Glutamatergic neuron (in vitro differentiated cells): ENCODE results near the gene JAK1. TPM values are rescaled to one million over a fixed set of nuclear protein-coding genes. Genes with fewer than 3 reads are reported as not detected.

Source experiments
- DNase-seq: peaks from one replicate; pipeline ENCODE4 v3.0.0; 2022
- H3K27ac Mint-ChIP-seq: one replicate; pipeline ENCODE4 v1.8.0; 2020; ENCODE audit warnings: mild to moderate bottlenecking, mixed read lengths, inconsistent platforms; ENCODE audit not compliant: unreplicated experiment
- H3K27me3 Mint-ChIP-seq: one replicate; pipeline ENCODE4 v1.8.0; 2020; ENCODE audit warnings: mild to moderate bottlenecking, moderate library complexity, mixed read lengths, inconsistent platforms; ENCODE audit not compliant: unreplicated experiment
- H3K36me3 Mint-ChIP-seq: one replicate; pipeline ENCODE4 v1.8.0; 2020; ENCODE audit warnings: mild to moderate bottlenecking, mixed read lengths, inconsistent platforms; ENCODE audit not compliant: unreplicated experiment
- H3K4me1 Mint-ChIP-seq: one replicate; pipeline ENCODE4 v1.8.0; 2020; ENCODE audit warnings: mild to moderate bottlenecking, low read depth, mixed read lengths, inconsistent platforms; ENCODE audit not compliant: unreplicated experiment
- H3K4me3 Mint-ChIP-seq: one replicate; pipeline ENCODE4 v1.8.0; 2020; ENCODE audit warnings: mild to moderate bottlenecking, mixed read lengths, inconsistent platforms; ENCODE audit not compliant: unreplicated experiment
- H3K9me3 Mint-ChIP-seq: one replicate; pipeline ENCODE4 v1.8.0; 2020; ENCODE audit warnings: mild to moderate bottlenecking, moderate library complexity, mixed read lengths, inconsistent platforms; ENCODE audit not compliant: unreplicated experiment
- CTCF ChIP-seq: fragments of 200-600 bp; sonication (generic); IDR thresholded peaks from one replicate; pipeline ENCODE4 v1.5.0; 2021; ENCODE audit not compliant: partially characterized antibody, unreplicated experiment
- total RNA-seq: library from RNA; stranded (reverse); fragmentation: NEBNext Ultra II Directional; extraction: Animal tissue kit (Norgen Biotek cat#: 25700); gene quantifications from one replicate; pipeline ENCODE4 v1.2.1, GENCODE V29; 2021; ENCODE audit not compliant: unreplicated experiment

Gene JAK1
- total RNA-seq, 1 donor from 2014 or later: 16.9 TPM

DNA sequence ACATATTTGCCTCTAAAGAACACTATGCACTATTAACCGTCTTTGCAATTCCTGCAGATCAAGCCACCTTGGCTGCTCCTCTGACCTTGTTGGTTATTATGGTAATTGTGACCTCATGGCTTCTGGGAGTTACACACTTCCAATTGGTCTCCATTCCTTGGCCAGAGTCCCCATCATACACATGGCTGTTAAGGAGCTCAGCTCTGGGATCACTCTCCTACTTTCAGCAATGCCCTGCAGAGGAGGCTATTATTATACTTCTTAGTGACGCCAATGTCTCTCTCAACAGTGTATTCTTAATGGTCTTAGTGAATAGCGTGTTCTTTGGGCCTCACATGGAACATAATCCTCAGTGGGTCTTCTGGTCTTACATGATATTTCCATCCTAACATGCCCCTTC is 10.0 kb upstream of the JAK1 start:
- H3K4me3 Mint-ChIP-seq: no peak overlapping the region
- H3K27ac Mint-ChIP-seq: no peak overlapping the region
- DNase-seq: no peak
- TF ChIP-seq CTCF: no peak
- peaks cover 1% of the 10 kb centered on the region for H3K27me3 Mint-ChIP-seq
- no peaks in the 10 kb centered on the region for H3K36me3 Mint-ChIP-seq
- peaks cover 5% of the 10 kb centered on the region for H3K9me3 Mint-ChIP-seq
- H3K4me1 Mint-ChIP-seq: no peaks in the 10 kb centered on the region

- DNase-seq: no peak
- H3K4me3 Mint-ChIP-seq: no peak overlapping the region
- peaks cover 3% of the 10 kb centered on the region for H3K9me3 Mint-ChIP-seq
- H3K36me3 Mint-ChIP-seq: no peaks in the 10 kb centered on the region
- H3K27ac Mint-ChIP-seq: no peak overlapping the region
- no peaks in the 10 kb centered on the region for H3K4me1 Mint-ChIP-seq
- no peak for TF ChIP-seq CTCF
- H3K27me3 Mint-ChIP-seq: peaks cover 1% of the 10 kb centered on the region
Observed at GRCh38 chr1:64975740-64976139, 9.4 kb upstream of the JAK1 start.

GRCh38 chr1:64975127-64975526 is 8.8 kb upstream of the JAK1 start:
- no peak for TF ChIP-seq CTCF
- Mint-ChIP-seq H3K4me1 (no peaks in the 10 kb centered on the region), H3K27me3 (peaks cover 1% of the 10 kb centered on the region), H3K27ac (no peak overlapping the region), H3K4me3 (no peak overlapping the region), H3K36me3 (no peaks in the 10 kb centered on the region), H3K9me3 (peaks cover 1% of the 10 kb centered on the region)
- no peak for DNase-seq

DNA sequence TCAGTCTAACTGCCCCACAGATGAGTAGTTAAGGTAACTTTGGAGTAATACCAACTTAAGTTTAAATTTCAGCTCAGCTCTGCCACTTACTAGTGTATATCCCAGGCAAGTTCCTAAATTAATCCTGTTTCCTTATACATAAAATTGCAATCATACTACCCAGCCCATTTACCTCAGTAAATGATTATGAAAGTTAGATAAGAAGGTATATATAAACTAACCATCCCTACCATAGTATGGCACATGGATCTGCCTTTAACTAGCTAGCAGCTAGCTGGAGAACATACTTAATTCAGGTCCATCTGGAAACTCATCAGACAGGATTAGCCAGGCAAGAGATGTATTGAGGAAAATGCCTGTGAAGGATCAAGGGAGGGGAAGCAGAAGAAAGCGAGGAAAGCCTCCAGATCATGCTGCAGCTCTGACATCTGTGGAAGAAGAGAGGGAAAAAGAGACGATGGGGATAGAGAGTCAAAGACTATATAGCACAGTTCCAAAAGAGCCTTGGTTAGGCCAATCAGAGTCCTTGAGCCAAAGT is 8.0 kb upstream of the JAK1 start:
- peaks cover 1% of the 10 kb centered on the region for H3K9me3 Mint-ChIP-seq
- no peak for DNase-seq

More for the DNA sequence above, 8.0 kb upstream of the JAK1 start:
- no peak for TF ChIP-seq CTCF
- Mint-ChIP-seq H3K27me3 (peaks cover 1% of the 10 kb centered on the region), H3K4me3 (no peak overlapping the region), H3K4me1 (no peaks in the 10 kb centered on the region), H3K27ac (no peak overlapping the region), H3K36me3 (no peaks in the 10 kb centered on the region)
